GM19438 (cell line): Measurements from ENCODE around the gene RAB40C.

Experiments used
- ATAC-seq: cut with Tn5 transposase; IDR thresholded peaks from one replicate; pipeline ENCODE4 v1.9.1; 2021; ENCODE audit warnings: low read depth; ENCODE audit not compliant: unreplicated experiment

Gene RAB40C

DNA sequence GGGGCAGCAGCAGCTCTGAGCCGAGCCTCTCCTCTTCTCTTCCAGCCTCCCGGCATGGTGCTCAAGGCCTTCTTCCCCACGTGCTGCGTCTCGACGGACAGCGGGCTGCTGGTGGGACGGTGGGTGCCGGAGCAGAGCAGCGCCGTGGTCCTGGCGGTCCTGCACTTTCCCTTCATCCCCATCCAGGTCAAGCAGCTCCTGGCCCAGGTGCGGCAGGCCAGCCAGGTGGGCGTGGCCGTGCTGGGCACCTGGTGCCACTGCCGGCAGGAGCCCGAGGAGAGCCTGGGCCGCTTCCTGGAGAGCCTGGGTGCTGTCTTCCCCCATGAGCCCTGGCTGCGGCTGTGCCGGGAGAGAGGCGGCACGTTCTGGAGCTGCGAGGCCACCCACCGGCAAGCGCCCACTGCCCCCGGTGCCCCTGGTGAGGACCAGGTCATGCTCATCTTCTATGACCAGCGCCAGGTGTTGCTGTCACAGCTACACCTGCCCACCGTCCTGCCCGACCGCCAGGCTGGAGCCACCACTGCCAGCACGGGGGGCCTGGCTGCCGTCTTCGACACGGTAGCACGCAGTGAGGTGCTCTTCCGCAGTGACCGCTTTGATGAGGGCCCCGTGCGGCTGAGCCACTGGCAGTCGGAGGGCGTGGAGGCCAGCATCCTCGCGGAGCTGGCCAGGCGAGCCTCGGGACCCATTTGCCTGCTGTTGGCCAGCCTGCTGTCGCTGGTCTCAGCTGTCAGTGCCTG lies 15.7 kb upstream of the RAB40C start:
- no peak for ATAC-seq

DNA sequence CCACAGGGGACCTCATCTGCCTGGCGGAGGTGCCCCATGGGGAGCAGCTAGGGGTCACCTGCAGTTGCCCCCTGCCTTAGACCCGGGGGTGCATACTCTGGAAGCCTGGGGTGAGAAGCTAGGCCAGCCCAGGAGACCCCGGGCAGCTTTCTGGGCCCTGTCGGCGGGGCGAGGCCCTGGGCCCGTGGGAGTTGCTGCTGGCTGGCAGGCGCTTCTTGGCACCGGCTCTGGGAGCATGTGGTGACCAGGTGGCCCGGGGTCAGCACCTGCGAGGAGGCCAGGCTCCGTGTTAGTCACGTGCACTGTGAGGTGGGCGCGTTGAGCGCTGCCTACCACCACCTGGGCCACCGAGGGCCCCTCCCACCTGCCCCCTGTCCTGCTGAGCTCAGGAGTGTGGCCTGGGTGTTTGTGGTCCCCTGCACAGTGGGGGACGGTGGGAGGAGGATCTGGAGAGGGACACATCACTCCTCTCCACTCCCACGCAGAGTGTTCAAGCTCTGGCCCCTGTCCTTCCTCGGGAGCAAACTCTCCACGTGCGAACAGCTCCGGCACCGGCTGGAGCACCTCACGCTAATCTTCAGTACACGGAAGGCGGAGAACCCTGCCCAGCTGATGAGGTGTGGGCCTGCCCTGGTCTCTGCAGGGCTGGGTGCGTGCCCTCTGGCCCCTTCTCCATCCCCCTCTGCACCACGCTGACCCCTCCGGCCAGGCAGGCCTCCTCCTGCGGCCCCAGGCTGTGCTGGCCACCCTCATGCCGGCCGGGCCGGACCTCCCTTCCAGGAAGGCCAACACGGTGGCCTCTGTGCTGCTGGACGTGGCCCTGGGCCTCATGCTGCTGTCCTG lies 14.3 kb upstream of the RAB40C start:
- no peak for ATAC-seq

DNA sequence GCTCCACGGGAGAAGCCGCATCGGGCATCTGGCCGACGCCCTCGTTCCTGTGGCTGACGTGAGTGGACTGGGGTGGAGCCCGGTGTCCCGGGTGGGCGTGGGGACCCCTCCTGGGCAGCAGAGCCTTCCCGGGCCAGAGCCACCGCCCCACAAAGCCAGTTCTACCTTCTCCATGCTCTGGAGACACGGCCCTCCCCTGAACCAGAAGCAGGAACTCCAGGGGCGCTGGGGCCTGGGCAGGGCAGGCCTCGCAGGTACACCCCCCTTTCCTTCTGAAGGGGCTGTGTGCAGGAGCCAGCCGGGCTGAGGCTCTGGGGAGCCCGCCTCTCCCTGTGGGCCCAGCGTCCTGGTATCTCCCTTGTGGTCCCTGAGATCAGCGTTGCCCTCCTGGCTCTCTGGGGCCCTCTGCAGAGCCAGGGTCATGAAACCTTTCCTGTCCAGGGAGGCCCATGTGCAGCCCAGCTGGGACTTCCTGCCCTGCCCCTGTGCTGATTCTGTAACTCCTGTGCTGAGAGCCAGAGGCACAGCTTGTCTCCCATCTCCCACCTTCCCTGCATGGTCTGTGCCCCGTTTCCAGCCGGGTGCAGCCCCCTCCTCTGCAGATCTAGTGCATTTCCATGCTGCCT lies 13.6 kb upstream of the RAB40C start:
- ATAC-seq, result no peak

- no peak for ATAC-seq
These were observed 13.1 kb upstream of the RAB40C start for GRCh38 chr16:576823-577201.

DNA sequence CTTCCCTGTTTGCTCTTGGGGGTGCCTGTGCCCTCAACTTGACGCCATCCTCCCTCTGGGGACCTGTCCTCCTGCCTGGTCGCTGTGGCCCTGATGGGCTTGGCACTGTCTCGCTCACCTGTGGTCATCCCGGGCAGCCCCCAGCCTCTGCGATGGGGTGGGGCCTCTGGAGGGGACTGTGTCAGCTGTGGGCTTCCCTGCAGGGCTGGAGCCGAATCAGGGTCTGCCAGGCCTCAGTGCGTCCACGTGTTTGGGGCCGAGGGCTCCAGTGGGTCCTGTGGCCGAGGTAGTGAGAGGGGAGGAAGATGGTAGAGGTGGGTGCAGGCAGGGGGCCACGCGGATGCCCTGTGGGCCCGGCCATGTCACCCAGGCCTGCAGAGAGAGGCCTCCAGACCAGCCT lies 12.1 kb upstream of the RAB40C start:
- ATAC-seq, result no peak

- no peak for ATAC-seq
These were observed 11.5 kb upstream of the RAB40C start for GRCh38 chr16:578232-578869.

GRCh38 chr16:578870-579405 lies 10.9 kb upstream of the RAB40C start:
- no peak for ATAC-seq

DNA sequence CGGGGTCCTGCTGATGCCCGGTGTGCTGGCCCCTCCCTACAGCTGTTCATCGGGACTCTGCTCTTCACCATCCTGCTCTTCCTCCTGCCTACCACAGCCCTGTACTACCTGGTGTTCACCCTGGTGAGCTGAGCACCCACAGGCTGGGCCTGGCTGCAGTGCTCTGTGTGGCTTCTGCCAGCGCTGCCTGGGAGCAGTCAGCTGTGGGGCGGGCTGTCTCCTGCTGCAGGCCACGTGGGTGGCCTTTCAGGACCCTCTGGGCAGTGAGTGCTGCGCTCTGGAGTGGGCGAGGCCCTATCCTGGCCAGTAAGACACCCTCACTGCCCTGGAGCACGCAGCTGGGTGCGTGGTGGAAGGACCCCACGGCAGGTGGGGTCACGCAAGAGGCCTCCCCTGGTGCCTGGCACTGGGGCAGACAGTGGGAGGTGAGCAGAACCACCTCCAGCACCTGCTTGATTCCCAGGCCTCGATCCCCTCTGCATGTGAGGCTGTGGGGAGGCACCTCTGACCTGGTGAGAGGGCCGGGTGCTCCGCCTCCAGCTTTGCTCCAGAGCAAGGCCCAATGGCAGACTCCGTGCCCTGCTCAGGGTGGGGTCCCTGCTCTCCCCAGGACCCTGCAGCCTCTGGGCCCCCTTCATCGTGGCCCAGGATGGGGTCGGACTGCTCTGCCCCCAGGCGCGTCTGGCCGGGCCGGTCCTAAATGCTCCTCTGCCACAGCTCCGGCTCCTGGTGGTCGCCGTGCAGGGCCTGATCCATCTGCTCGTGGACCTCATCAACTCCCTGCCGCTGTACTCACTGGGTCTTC lies 9.5 kb upstream of the RAB40C start:
- ATAC-seq, result no peak

GRCh38 chr16:580946-581498 lies 8.8 kb upstream of the RAB40C start:
- no peak for ATAC-seq

- no peak for ATAC-seq
These were observed 7.7 kb upstream of the RAB40C start for GRCh38 chr16:582218-582613.

GRCh38 chr16:582614-583331 lies 7.1 kb upstream of the RAB40C start:
- no peak for ATAC-seq

DNA sequence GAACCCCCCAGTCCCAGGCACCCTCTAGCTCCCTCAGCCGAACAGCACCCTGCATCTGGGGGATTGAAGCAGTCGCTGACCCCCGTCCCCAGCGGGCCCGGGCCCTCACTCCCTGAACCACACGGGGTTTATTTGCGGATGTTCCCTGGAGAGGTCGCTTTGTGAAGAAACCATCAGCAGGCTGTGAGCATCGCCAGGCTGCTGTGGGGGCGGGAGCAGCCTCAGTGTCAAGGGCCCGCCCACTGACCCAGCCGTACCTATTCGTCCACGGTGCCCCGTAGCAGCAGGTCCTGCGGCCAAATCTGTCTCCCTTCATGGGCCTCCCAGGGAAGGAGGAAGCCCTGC lies 6.4 kb upstream of the RAB40C start:
- no peak for ATAC-seq

- no peak for ATAC-seq
These were observed 5.9 kb upstream of the RAB40C start for GRCh38 chr16:583815-584591.

DNA sequence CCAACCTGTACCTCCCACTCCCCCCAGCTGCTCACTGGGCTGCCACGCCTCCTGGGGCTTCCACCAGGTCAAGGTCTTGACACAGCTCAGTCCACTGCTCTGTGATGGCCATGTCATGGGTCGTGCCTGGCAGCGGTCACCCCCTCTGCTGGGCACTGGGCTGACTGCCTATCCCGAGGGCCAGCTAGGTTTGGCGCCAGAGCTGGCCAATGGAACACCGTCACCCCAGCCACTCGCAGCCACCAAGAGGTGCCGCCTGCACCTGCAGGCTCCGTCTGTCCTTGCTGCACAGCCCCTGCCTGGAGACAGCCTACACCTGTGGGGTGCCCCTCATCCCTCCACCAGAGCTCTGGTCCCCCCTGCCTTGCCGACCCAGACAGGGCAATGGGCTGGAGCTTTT lies 4.5 kb upstream of the RAB40C start:
- no peak for ATAC-seq

DNA sequence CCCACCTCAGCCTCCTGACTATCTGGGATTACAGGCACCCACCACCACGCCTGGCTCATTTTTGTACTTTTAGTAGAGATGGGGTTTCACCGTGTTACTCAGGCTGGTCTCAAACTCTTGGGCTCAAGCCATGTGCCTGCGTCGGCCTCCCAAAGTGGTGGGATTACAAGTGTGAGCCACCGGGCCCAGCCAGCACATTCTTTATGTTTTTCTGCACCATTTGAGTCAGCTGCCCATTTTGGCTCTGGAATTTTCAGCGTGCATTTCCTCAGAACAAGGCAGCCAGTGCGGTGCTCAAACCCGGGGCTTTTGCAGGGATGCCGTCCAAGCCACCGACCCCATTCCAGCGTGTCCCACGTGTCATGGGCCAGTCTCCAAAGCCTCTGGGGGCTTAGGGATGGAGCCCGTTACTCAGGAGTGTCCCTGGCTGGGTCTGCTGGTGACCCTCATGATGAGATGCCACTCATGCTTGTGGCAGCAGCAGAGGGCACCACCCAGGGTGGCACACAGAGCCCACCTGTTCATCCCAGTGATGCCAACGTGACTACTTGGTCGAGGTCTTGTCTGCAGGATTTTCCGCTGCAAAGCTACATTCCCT lies 3.7 kb upstream of the RAB40C start:
- ATAC-seq, result no peak

GRCh38 chr16:586645-587590 lies 2.9 kb upstream of the RAB40C start:
- no peak for ATAC-seq

- ATAC-seq, result peak; percentile 7
These were observed 1.3 kb upstream of the RAB40C start for GRCh38 chr16:588639-588888.
